Prostate gland (tissue), 2 donors: Measurements from ENCODE around the gene B4GALNT3. TPM values are rescaled to one million over a fixed set of nuclear protein-coding genes. Genes with fewer than 3 reads are reported as not detected.

Experiments used
- DNase-seq: peaks from one replicate; pipeline ENCODE4 v3.0.0-alpha.2; 2019; ENCODE audit warnings: low spot score
- H3K27ac ChIP-seq, 2 donors: fragments of 200-600 bp; sonication (generic); 2 replicates each; pipeline ENCODE4 v1.5.1; 2017 to 2019
- H3K27me3 ChIP-seq: fragments of 200-600 bp; sonication (generic); replicated peaks from 2 replicates; pipeline ENCODE4 v1.5.1; 2019; ENCODE audit not compliant: insufficient read depth
- H3K36me3 ChIP-seq, 2 donors: fragments of 200-600 bp; sonication (generic); 1 replicate in 1 of 2; 2 replicates in 1 of 2; pipeline versions ENCODE4 v1.5.1 to v1.8.1; 2017 to 2019
- H3K4me1 ChIP-seq: fragments of 200-600 bp; sonication (generic); replicated peaks from 2 replicates; pipeline ENCODE4 v1.5.1; 2019
- H3K4me3 ChIP-seq, 2 donors: fragments of 200-600 bp; sonication (generic); 2 replicates each; pipeline ENCODE4 v1.5.1; 2017 to 2019
- H3K9me3 ChIP-seq: fragments of 200-600 bp; sonication (generic); 2 replicates; pipeline ENCODE4 v1.5.1; 2017
- POLR2A ChIP-seq: fragments of 450-650 bp; IDR thresholded peaks from one replicate; pipeline ENCODE4 v1.6.1; 2016; ENCODE audit warnings: antibody characterized with exemption, mild to moderate bottlenecking
- POLR2AphosphoS5 ChIP-seq: sonication (generic); formaldehyde crosslinking; IDR thresholded peaks from one replicate; pipeline ENCODE4 v1.6.1; 2017; ENCODE audit warnings: antibody characterized with exemption
- WGBS: methylation state at CpG from one replicate; pipeline ENCODE4 v1.1.5; 2018; 5-methylcytosine and 5-hydroxymethylcytosine counted together
- intact Hi-C: fragments of 100-400 bp; cut with DNase I; formaldehyde crosslinking; loops from one replicate; pipeline ENCODE4 v1.14.2; 2022
- total RNA-seq, 2 donors: library from RNA; depleted of rRNA; stranded (reverse); fragments of >200 nt; gene quantifications; one replicate each; pipeline ENCODE4 v1.1.0, GENCODE V29; 2016
- TF ChIP-seq, protein P1 (sequence below), 4 experiments: fragments of 200-600 bp in 2 of 4; fragments of 450-650 bp in 2 of 4; sonication (generic) in 2 of 4; IDR thresholded peaks; 1 replicate in 3 of 4; 2 replicates in 1 of 4; pipeline ENCODE4 v1.5.1; 2016 to 2019; ENCODE audit warnings: antibody characterized with exemption in 4 of 4, mild to moderate bottlenecking in 2 of 4, moderate library complexity in 2 of 4

B4GALNT3 gene
- total RNA-seq, 2 donors from 2014 or later: 7.1 to 16.3 TPM

DNA sequence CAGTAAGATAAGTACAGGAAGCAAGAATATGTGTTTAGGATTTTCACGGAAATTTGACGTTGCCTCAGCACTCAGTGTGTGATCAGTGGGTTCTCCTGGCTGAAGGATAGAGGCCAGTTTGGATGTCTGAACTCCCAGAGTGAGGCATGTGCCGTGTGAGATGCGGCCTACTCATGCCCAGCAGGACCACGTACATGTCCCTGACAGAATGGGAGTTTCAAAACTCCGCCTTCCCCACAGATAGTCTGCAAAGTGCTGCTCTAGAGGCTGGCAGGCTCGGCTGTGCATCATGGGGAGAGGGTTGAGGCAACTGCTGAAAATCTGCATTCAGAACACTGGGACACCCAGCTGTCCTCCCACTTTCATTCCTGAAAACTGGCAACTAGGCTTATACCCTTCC lies 145.2 kb downstream of the B4GALNT3 start:
- no peaks in the 10 kb centered on the region for H3K9me3 ChIP-seq
- TF ChIP-seq, protein P1, sequence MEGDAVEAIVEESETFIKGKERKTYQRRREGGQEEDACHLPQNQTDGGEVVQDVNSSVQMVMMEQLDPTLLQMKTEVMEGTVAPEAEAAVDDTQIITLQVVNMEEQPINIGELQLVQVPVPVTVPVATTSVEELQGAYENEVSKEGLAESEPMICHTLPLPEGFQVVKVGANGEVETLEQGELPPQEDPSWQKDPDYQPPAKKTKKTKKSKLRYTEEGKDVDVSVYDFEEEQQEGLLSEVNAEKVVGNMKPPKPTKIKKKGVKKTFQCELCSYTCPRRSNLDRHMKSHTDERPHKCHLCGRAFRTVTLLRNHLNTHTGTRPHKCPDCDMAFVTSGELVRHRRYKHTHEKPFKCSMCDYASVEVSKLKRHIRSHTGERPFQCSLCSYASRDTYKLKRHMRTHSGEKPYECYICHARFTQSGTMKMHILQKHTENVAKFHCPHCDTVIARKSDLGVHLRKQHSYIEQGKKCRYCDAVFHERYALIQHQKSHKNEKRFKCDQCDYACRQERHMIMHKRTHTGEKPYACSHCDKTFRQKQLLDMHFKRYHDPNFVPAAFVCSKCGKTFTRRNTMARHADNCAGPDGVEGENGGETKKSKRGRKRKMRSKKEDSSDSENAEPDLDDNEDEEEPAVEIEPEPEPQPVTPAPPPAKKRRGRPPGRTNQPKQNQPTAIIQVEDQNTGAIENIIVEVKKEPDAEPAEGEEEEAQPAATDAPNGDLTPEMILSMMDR (IDR thresholded peaks at IDR 0.05): no peak
- no peaks in the 10 kb centered on the region for H3K36me3 ChIP-seq
- no peak for DNase-seq
- no peak overlapping the region for H3K4me3 ChIP-seq
- no peaks in the 10 kb centered on the region for H3K27me3 ChIP-seq
- H3K4me1 ChIP-seq: no peaks in the 10 kb centered on the region
- WGBS: 83% methylated on average over 7 of the region's 7 CpGs
- intact Hi-C loops: no loop called here
- no peak overlapping the region for H3K27ac ChIP-seq

DNA sequence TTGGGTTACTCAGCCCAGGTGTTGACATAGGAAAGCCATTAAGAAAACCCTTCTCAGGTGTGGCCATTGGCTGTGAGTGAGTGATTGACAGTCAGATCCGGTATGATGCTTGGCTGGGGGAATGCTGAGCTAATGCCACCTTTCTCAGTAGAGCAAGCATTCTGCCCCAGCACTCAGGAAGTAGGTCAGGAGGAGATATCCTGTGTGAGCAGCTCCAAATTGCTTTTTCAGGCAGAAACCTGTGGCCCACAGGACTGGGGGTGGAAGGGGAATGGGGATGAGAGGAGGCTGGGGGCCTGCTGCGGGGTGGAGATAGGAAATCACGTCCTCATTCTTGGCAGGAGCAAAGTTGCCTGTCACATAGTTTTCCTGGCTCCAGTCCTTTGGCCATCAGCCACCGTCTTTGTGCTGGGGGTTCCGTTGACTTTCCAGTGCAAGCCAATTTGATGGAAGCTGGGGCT lies 147.8 kb downstream of the B4GALNT3 start:
- no peak for DNase-seq
- no peak overlapping the region for H3K4me3 ChIP-seq
- H3K9me3 ChIP-seq: no peaks in the 10 kb centered on the region
- no peaks in the 10 kb centered on the region for H3K36me3 ChIP-seq
- H3K27me3 ChIP-seq: no peaks in the 10 kb centered on the region
- intact Hi-C loops: no loop called here
- no peaks in the 10 kb centered on the region for H3K4me1 ChIP-seq
- no peak overlapping the region for H3K27ac ChIP-seq
- TF ChIP-seq POLR2A: no peak
- TF ChIP-seq, protein P1 (IDR thresholded peaks at IDR 0.05): no peak
- TF ChIP-seq POLR2AphosphoS5: no peak
- WGBS: 14% methylated on average over 5 of the region's 5 CpGs

DNA sequence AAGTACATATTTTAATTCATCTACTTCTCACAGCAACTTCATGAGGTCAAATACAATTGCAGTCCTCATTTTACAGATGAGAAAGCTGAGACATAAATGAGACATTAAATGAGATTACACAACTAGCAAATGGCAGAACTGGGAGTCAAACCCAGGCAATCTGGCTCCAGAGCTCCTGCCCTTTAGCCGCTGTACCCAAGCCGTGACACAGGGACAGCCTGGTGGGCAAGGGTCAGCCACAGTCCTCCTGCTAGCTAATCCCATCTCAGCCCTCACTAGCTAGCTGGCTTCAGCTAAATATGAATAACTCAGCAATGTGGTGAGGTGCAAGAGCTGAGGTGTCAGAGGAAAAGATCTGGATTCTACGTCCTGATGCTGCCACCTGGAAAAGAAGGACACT lies 148.7 kb downstream of the B4GALNT3 start:
- TF ChIP-seq, protein P1 (IDR thresholded peaks at IDR 0.05): no peak
- TF ChIP-seq POLR2A (no peak), POLR2AphosphoS5 (no peak)
- Histone ChIP-seq H3K4me3 (no peak overlapping the region), H3K36me3 (no peaks in the 10 kb centered on the region), H3K4me1 (no peaks in the 10 kb centered on the region), H3K27me3 (no peaks in the 10 kb centered on the region), H3K9me3 (no peaks in the 10 kb centered on the region), H3K27ac (no peak overlapping the region)
- WGBS: 97% methylated on average over 3 of the region's 3 CpGs
- no peak for DNase-seq
- intact Hi-C loops: no loop called here

DNA sequence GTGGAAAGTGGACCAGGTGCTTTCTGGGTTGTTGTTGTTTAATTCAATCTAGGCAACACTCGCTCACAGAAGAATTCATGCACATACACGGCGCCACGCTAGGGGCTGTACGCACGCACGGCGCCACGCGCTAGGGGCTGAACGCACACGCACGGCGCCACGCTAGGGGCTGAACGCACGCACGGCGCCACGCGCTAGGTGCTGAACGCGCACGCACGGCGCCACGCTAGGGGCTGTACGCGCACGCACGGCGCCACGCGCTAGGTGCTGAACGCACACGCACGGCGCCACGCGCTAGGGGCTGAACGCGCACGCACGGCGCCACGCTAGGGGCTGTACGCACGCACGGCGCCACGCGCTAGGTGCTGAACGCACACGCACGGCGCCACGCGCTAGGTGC lies 149.2 kb downstream of the B4GALNT3 start:
- no peaks in the 10 kb centered on the region for H3K9me3 ChIP-seq
- H3K4me1 ChIP-seq: no peaks in the 10 kb centered on the region
- WGBS: 97% methylated on average over 58 of the region's 58 CpGs
- no peak for DNase-seq
- H3K27me3 ChIP-seq: no peaks in the 10 kb centered on the region
- no peaks in the 10 kb centered on the region for H3K36me3 ChIP-seq
- no peak overlapping the region for H3K27ac ChIP-seq
- intact Hi-C loops: no loop called here
- no peak overlapping the region for H3K4me3 ChIP-seq
- TF ChIP-seq POLR2A (no peak), POLR2AphosphoS5 (no peak)
- TF ChIP-seq, protein P1 (IDR thresholded peaks at IDR 0.05): no peak

DNA sequence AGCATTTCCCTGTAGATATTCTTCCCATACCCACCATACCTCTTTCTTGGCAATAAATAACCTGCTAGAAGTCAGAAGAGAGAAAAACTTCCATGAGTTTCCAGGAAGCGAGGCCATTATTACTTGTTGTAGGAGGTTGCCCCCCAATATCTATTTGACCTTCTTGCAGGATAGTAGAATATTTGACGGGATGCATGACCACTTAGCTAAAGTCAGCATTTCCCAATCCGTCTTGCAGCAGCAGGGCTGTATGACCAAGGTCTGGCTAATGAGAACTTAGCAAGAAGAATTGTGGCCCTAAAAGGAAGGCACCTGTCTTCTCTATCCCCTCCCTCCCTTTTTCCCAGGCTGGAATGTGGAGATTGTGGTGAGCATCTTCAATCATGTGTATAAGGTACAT lies 152.0 kb downstream of the B4GALNT3 start:
- WGBS: 88% methylated on average over 3 of the region's 3 CpGs
- Histone ChIP-seq H3K27me3 (no peaks in the 10 kb centered on the region), H3K4me3 (no peak overlapping the region), H3K36me3 (no peaks in the 10 kb centered on the region), H3K4me1 (no peaks in the 10 kb centered on the region), H3K27ac (no peak overlapping the region), H3K9me3 (no peaks in the 10 kb centered on the region)
- no peak for DNase-seq
- intact Hi-C loops: no loop called here
- TF ChIP-seq POLR2A (no peak), POLR2AphosphoS5 (no peak)
- TF ChIP-seq, protein P1 (IDR thresholded peaks at IDR 0.05): no peak
